Measurements from ENCODE around the gene BLVRB.

DNA sequence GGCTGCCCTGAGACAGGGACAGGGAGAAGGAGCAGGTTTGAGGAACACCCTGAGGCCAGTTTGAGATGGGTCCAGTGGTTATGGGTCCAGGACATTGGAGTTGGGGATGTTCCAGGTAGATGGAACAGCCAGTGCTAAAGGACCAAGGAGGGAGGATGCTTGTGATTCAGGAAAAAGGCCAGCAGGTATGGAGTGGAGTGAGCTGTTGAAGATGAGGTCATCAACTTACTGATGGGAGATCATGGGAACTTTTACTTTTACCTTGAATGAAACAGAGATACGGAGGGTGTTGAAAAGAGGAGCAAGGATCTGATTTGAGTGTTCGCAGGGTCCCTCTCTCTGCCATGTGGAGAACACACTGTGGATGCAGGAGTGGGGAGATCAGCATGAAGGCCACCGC lies 26.7 kb upstream of the BLVRB start:
- TF ChIP-seq, protein P1, sequence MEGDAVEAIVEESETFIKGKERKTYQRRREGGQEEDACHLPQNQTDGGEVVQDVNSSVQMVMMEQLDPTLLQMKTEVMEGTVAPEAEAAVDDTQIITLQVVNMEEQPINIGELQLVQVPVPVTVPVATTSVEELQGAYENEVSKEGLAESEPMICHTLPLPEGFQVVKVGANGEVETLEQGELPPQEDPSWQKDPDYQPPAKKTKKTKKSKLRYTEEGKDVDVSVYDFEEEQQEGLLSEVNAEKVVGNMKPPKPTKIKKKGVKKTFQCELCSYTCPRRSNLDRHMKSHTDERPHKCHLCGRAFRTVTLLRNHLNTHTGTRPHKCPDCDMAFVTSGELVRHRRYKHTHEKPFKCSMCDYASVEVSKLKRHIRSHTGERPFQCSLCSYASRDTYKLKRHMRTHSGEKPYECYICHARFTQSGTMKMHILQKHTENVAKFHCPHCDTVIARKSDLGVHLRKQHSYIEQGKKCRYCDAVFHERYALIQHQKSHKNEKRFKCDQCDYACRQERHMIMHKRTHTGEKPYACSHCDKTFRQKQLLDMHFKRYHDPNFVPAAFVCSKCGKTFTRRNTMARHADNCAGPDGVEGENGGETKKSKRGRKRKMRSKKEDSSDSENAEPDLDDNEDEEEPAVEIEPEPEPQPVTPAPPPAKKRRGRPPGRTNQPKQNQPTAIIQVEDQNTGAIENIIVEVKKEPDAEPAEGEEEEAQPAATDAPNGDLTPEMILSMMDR (IDR thresholded peaks at IDR 0.05), result no peak
- TF ChIP-seq ZFX (IDR thresholded peaks at IDR 0.05; ENCODE audit: borderline replicate concordance), result no peak

Measured in 22Rv1 (cell line).